Activated naive CD4-positive, alpha-beta T cell (primary cell): ENCODE data around the gene RERE.
"Not testable (repeated sequence)": the region's sequence is repeated elsewhere in the genome, so short reads cannot be mapped to it uniquely, and the experiment has no call there.

ENCODE experiments used
- DNase-seq, 4 experiments: peaks; one replicate each; lab custom pipeline; 2025; lab: John Stamatoyannopoulos, UW

Gene RERE

GRCh38 chr1:8797216-8797615 lies 20.2 kb downstream of the RERE start:
- DNase-seq: no peak

GRCh38 chr1:8796812-8797211 lies 20.6 kb downstream of the RERE start:
- no peak for DNase-seq

GRCh38 chr1:8794605-8795004 lies 22.8 kb downstream of the RERE start:
- DNase-seq: no peak

- DNase-seq: no peak
Measured at GRCh38 chr1:8791819-8792218, 25.6 kb downstream of the RERE start.

GRCh38 chr1:8790987-8791386 lies 26.5 kb downstream of the RERE start:
- DNase-seq: no peak

GRCh38 chr1:8790478-8790877 lies 27.0 kb downstream of the RERE start:
- no peak for DNase-seq

- no peak for DNase-seq
Measured at GRCh38 chr1:8789314-8790214, 27.9 kb downstream of the RERE start.

GRCh38 chr1:8787218-8787617 lies 30.2 kb downstream of the RERE start:
- no peak for DNase-seq

- not testable (repeated sequence) for DNase-seq
Measured at GRCh38 chr1:8786204-8786603, 31.2 kb downstream of the RERE start.

GRCh38 chr1:8782955-8783354 lies 34.5 kb downstream of the RERE start:
- no peak for DNase-seq

GRCh38 chr1:8782001-8782620 lies 35.3 kb downstream of the RERE start:
- DNase-seq: no peak

- DNase-seq: no peak
Measured at GRCh38 chr1:8780405-8780804, 37.0 kb downstream of the RERE start.

- DNase-seq: no peak
Measured at GRCh38 chr1:8777867-8778266, 39.6 kb downstream of the RERE start.

GRCh38 chr1:8776104-8776503 lies 41.3 kb downstream of the RERE start:
- no peak for DNase-seq

- DNase-seq: no peak
Measured at GRCh38 chr1:8767006-8767405, 50.4 kb downstream of the RERE start.

GRCh38 chr1:8765198-8765597 lies 52.2 kb downstream of the RERE start:
- DNase-seq: no peak

- no peak for DNase-seq
Measured at GRCh38 chr1:8764293-8764937, 53.0 kb downstream of the RERE start.

GRCh38 chr1:8763888-8764287 lies 53.6 kb downstream of the RERE start:
- DNase-seq: no peak

- no peak for DNase-seq
Measured at GRCh38 chr1:8754993-8755392, 62.4 kb downstream of the RERE start.

- no peak for DNase-seq
Measured at GRCh38 chr1:8754247-8754650, 63.2 kb downstream of the RERE start.

GRCh38 chr1:8753736-8754135 lies 63.7 kb downstream of the RERE start:
- no peak for DNase-seq

- no peak for DNase-seq
Measured at GRCh38 chr1:8752921-8753713, 64.3 kb downstream of the RERE start.
